ENCODE results near the gene VPS45. TPM values are rescaled to one million over a fixed set of nuclear protein-coding genes. Genes with fewer than 3 reads are reported as not detected.
"Not testable (repeated sequence)": the region's sequence is repeated elsewhere in the genome, so short reads cannot be mapped to it uniquely, and the experiment has no call there.

Gene VPS45
- total and polyA plus RNA-seq, 5 experiments from 2014 or later = 21.8 to 39.8 (median 29.9) TPM

DNA sequence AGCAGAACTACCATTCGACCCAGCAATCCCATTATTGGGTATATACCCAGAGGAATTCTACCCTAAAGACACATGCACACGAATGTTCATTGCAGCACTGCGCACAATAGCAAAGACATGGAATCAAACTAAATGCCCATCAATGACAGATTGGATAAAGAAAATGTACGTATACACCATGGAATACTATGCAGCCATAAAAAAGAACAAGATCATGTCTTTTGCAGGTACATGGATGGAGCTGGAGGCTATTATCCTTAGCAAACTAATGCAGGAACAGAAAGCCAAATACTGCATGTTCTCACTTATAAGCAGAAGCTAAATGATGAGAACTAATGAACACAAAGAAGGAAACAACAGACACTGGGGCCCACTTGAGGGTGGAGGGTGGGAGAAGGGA lies 12.1 kb upstream of the VPS45 start:
- H3K4me3 Mint-ChIP-seq, H3K4me1 Mint-ChIP-seq, H3K36me3 Mint-ChIP-seq, ATAC-seq, H3K9me3 Mint-ChIP-seq, DNase-seq, H3K27ac Mint-ChIP-seq, H3K27me3 Mint-ChIP-seq, POLR2A ChIA-PET: not testable (repeated sequence)

DNA sequence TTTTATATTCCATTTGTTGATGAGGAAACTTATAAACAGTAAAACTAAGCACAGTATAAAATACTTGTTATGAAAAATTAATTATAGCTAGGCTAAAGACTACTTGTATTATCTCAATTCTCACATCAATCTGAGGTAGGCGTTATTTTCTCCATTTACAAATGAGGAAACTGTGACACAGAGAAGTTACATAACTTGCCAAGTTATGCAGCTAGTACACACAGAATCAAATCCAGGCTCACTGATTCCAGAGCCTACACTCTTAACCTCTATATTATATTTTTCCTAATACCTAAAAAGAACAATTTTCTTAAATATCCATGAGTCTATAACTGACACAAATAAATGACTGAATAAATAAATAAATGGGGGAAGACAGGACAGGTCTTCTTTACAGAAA lies 11.2 kb upstream of the VPS45 start:
- ATAC-seq (no peak), DNase-seq (no peak)
- H3K4me1 Mint-ChIP-seq = peaks cover 0 to 6% (median 1%) of the 10 kb centered on the region in 4 donors
- peaks cover 0 to 2% (median 0%) of the 10 kb centered on the region in 5 donors for H3K27me3 Mint-ChIP-seq
- H3K27ac Mint-ChIP-seq = no peak overlapping the region
- H3K9me3 Mint-ChIP-seq = no peaks in the 10 kb centered on the region
- POLR2A ChIA-PET = no interaction called here
- H3K4me3 Mint-ChIP-seq = no peak overlapping the region
- no peaks in the 10 kb centered on the region for H3K36me3 Mint-ChIP-seq

GRCh38 chr1:150060260-150060659 lies 7.3 kb upstream of the VPS45 start:
- no peaks in the 10 kb centered on the region for H3K36me3 Mint-ChIP-seq
- no peak overlapping the region for H3K27ac Mint-ChIP-seq
- peaks cover 0 to 3% (median 0%) of the 10 kb centered on the region in 4 donors for H3K4me1 Mint-ChIP-seq
- POLR2A ChIA-PET = interaction anchor here (0.6 kb wide), 1 partner anchor 174 kb away, joined by 3 read pairs; no protein-coding TSS in a partner anchor
- no peaks in the 10 kb centered on the region for H3K9me3 Mint-ChIP-seq
- no peak overlapping the region for H3K4me3 Mint-ChIP-seq
- no peak for ATAC-seq
- no peak for DNase-seq
- no peaks in the 10 kb centered on the region for H3K27me3 Mint-ChIP-seq

DNA sequence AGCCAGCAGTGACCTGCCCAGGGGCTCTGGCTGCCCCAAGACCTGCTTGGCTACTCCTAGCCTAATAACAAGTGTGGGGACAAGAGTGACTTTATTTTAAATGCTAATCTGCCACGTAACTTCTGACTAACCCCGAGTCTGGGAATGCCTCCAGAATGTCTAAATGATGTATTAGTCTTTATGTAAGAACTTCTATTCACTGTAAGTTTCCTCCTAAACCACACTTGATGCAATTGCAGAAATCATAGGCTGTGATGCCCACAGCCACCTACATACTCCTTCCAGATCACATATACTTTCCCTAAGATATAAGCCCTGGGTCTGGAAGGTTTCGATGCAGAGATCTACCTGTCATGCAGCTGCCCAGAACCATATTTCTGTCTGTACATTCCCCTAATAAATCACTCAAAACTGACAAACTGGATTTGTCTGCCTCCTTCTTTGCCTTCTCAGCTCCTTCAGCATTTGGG lies 5.9 kb upstream of the VPS45 start:
- DNase-seq = no peak
- POLR2A ChIA-PET = interaction anchor here (0.6 kb wide), 1 partner anchor 122 kb away, joined by 3 read pairs; no protein-coding TSS in a partner anchor
- Mint-ChIP-seq H3K4me3 (no peak overlapping the region), H3K36me3 (no peaks in the 10 kb centered on the region), H3K9me3 (no peaks in the 10 kb centered on the region), H3K27me3 (no peaks in the 10 kb centered on the region), H3K4me1 (peaks cover 3 to 8% (median 7%) of the 10 kb centered on the region in 4 donors), H3K27ac (no peak overlapping the region)
- ATAC-seq = no peak

DNA sequence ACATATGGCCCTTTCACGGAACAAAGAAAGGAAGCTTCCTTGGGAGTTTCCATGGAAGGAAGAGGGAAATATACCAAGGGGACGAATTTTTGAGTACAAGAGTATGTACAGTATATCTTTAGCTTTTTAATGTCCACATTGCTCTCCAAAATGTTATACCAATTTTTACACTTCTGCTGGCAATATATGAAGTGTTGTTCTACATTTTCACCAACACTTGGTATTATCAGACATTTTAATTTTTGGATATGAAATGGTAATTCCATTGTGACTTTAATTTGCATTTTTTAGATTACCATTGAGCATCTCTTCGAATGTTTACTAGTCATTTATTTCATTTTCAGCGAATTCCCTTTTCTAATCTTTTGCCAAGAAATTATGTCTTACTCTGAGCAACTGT lies 5.5 kb upstream of the VPS45 start:
- no peak for DNase-seq
- H3K27ac Mint-ChIP-seq = no peak overlapping the region

DNA sequence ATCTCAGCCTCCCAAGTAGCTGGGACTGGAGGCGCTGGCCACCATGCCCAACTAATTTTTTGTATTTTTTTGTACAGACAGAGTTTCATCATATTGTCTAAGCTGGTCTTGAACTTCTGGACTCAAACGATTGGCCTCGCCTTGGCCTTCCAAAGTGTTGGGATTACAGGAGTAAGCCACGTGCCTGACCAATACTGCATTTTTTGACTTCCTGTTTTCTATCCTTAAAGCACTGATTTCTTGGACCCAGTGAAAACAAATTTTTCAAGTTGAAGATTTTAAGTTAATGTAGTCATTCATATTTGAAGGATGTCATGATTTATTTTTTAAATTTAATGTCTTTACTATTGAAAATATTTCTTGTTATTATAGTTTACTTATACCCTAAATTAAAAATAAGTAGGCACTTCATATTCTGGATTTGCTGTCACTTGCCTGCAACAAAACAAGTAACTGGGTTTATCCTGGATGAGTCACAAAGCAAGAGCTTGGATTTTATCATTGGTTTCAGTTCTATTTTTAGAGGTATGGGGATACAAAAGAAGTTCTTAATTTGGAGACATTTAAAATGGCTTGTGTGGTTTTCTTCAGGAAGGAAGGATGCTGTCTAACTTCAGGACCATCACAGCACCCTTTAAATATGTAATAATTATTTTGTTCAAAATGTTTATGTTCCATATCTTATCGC lies 2.2 kb upstream of the VPS45 start:
- POLR2A ChIA-PET = interaction anchor here (1.1 to 1.7 kb wide), 2 partner anchors 9 to 178 kb away, joined by 3 to 4 read pairs; a partner anchor contains a TSS
- H3K4me3 Mint-ChIP-seq = peak overlapping the region in 1 of 10 donors; percentile 53

More for the DNA sequence above, 5.5 kb upstream of the VPS45 start:
- no peak for ATAC-seq
- Mint-ChIP-seq H3K4me1 (peaks cover 3 to 12% (median 9%) of the 10 kb centered on the region in 4 donors), H3K36me3 (no peaks in the 10 kb centered on the region), H3K9me3 (no peaks in the 10 kb centered on the region), H3K4me3 (no peak overlapping the region), H3K27me3 (no peaks in the 10 kb centered on the region)
- POLR2A ChIA-PET = interaction anchor here (0.6 kb wide), 1 partner anchor 122 kb away, joined by 3 read pairs; no protein-coding TSS in a partner anchor

GRCh38 chr1:150066328-150066727 lies 1.2 kb upstream of the VPS45 start:
- ATAC-seq (no peak), DNase-seq (no peak)
- POLR2A ChIA-PET = interaction anchor here (2.0 to 2.8 kb wide), 2 partner anchors 138 to 179 kb away, joined by 7 to 13 read pairs; partner anchors contain the start of gene SF3B4
- H3K27ac Mint-ChIP-seq = peak overlapping the region in 6 of 10 donors; percentile 43 to 95 (median 91)
- no peaks in the 10 kb centered on the region for H3K9me3 Mint-ChIP-seq
- H3K4me3 Mint-ChIP-seq = peak overlapping the region; percentile 87 to 97 (median 94)
- no peaks in the 10 kb centered on the region for H3K27me3 Mint-ChIP-seq
- peaks cover 20 to 41% (median 32%) of the 10 kb centered on the region in 4 donors for H3K4me1 Mint-ChIP-seq
- H3K36me3 Mint-ChIP-seq = peaks cover 0 to 10% (median 5%) of the 10 kb centered on the region in 3 donors

More for the DNA sequence above, 2.2 kb upstream of the VPS45 start:
- Mint-ChIP-seq H3K27ac (peak overlapping the region in 2 of 10 donors; percentile 25 to 54), H3K4me1 (peaks cover 20 to 40% (median 32%) of the 10 kb centered on the region in 4 donors), H3K9me3 (no peaks in the 10 kb centered on the region), H3K36me3 (peaks cover 0 to 9% (median 5%) of the 10 kb centered on the region in 3 donors), H3K27me3 (no peaks in the 10 kb centered on the region)
- DNase-seq (no peak), ATAC-seq (no peak)

GRCh38 chr1:150066838-150067183 lies 765 bp upstream of the VPS45 start:
- POLR2A ChIA-PET = interaction anchor here (2.0 to 2.8 kb wide), 2 partner anchors 139 to 180 kb away, joined by 7 to 13 read pairs; partner anchors contain the start of gene SF3B4
- peaks cover 0 to 11% (median 5%) of the 10 kb centered on the region in 3 donors for H3K36me3 Mint-ChIP-seq
- DNase-seq (peak; percentile 6 to 65 (median 19)), ATAC-seq (peak; percentile 29 to 41)
- H3K27me3 Mint-ChIP-seq = no peaks in the 10 kb centered on the region
- H3K9me3 Mint-ChIP-seq = no peaks in the 10 kb centered on the region
- peak overlapping the region; percentile 88 to 96 (median 94) for H3K27ac Mint-ChIP-seq
- H3K4me1 Mint-ChIP-seq = peaks cover 20 to 41% (median 32%) of the 10 kb centered on the region in 4 donors
- H3K4me3 Mint-ChIP-seq = peak overlapping the region; percentile 87 to 97 (median 94)

DNA sequence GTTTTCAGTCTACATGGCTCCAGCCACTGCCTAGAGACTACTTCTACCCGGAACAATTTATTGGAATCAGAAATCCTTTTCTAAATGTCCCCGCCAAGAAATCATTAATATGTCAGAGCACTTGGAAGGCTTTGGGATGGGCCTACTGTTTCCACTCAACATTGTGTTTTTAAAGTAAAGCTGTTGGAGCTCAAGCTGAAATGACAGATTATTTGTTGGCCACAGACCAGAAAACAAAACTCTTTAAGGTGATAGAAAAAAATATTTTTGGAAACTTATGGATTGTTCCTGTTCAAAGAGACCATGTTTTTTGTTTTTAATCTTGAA lies 496 bp downstream of the VPS45 start:
- no peak for DNase-seq
- POLR2A ChIA-PET = interaction anchor here (0.6 to 2.8 kb wide), 9 partner anchors 58 to 292 kb away, joined by 3 to 13 read pairs (median 5); partner anchors contain the start of genes OTUD7B, PLEKHO1 and SF3B4
- no peak for ATAC-seq
- H3K4me3 Mint-ChIP-seq = peak overlapping the region; percentile 87 to 97 (median 94)
- H3K4me1 Mint-ChIP-seq = peaks cover 22 to 43% (median 35%) of the 10 kb centered on the region in 4 donors
- H3K36me3 Mint-ChIP-seq = peaks cover 0 to 24% (median 9%) of the 10 kb centered on the region in 3 donors
- H3K27ac Mint-ChIP-seq = peak overlapping the region; percentile 88 to 96 (median 94)
- H3K9me3 Mint-ChIP-seq = no peaks in the 10 kb centered on the region
- H3K27me3 Mint-ChIP-seq = no peaks in the 10 kb centered on the region

DNA sequence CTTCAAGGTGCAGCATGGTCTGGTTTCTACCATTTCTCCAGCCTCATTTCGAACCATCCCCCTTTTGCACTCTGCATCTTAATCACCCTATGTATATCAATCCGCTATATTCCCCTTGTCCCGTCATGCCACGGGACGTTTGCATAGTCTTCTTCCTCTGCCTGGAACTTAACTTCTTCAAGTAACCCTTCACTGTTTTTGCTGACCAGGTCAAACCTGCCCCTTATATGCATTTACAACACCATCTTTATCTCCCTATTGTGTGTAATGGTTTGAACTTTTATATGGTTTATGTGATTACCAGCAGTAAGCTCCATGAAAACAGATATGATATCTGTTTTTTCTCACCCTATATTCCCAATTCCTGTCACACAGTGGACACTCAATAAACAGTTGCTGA lies 2.3 kb downstream of the VPS45 start:
- H3K27me3 Mint-ChIP-seq = no peaks in the 10 kb centered on the region
- H3K9me3 Mint-ChIP-seq = no peaks in the 10 kb centered on the region
- H3K4me1 Mint-ChIP-seq = peaks cover 20 to 49% (median 35%) of the 10 kb centered on the region in 4 donors
- H3K36me3 Mint-ChIP-seq = peaks cover 2 to 34% (median 9%) of the 10 kb centered on the region in 3 donors
- H3K4me3 Mint-ChIP-seq = peak overlapping the region in 2 of 10 donors; percentile 7 to 42
- peak overlapping the region in 6 of 10 donors; percentile 3 to 75 (median 26) for H3K27ac Mint-ChIP-seq
- ATAC-seq (no peak), DNase-seq (no peak)
- POLR2A ChIA-PET = no interaction called here

GRCh38 chr1:150072959-150073358 lies 5.4 kb downstream of the VPS45 start:
- Mint-ChIP-seq H3K36me3 (peaks cover 15 to 55% (median 19%) of the 10 kb centered on the region in 3 donors), H3K9me3 (no peaks in the 10 kb centered on the region), H3K27ac (peak overlapping the region in 6 of 10 donors; percentile 2 to 84 (median 30)), H3K27me3 (no peaks in the 10 kb centered on the region), H3K4me3 (peak overlapping the region in 1 of 10 donors; percentile 7), H3K4me1 (peaks cover 18 to 33% (median 27%) of the 10 kb centered on the region in 4 donors)
- peak in 3 of 10 donors; percentile 41 to 50 (median 47) for DNase-seq
- POLR2A ChIA-PET = interaction anchor here (0.6 to 3.1 kb wide), 9 partner anchors 77 to 251 kb away, joined by 3 to 26 read pairs (median 4); partner anchors contain the start of gene PLEKHO1
- ATAC-seq = peak; percentile 74

DNA sequence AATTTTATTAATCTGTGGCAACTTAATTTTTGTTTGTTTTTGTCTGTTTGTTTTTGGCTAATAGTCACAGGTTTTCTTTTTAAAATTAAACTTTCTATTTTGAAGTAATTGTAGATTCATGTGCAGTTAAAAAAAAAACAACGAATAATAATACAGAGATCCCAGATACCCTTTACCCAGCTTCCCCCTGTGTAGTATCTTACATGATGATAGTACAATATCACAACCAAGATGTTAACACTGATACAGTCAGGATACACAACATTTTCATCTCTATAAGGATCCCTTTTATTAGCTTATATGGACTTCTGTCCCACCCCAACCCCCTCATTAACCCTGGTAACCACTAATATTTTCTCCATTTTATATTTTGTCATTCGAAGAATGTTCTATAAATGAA lies 5.9 kb downstream of the VPS45 start:
- Mint-ChIP-seq H3K27me3 (no peaks in the 10 kb centered on the region), H3K9me3 (no peaks in the 10 kb centered on the region), H3K4me3 (no peak overlapping the region), H3K27ac (peak overlapping the region in 1 of 10 donors; percentile 20), H3K36me3 (peaks cover 16 to 60% (median 20%) of the 10 kb centered on the region in 3 donors), H3K4me1 (peaks cover 13 to 27% (median 21%) of the 10 kb centered on the region in 4 donors)
- DNase-seq = no peak
- ATAC-seq = no peak
- POLR2A ChIA-PET = interaction anchor here (0.6 to 3.1 kb wide), 12 partner anchors 8 to 251 kb away, joined by 3 to 26 read pairs (median 4); partner anchors contain the start of gene PLEKHO1

- Mint-ChIP-seq H3K27ac (no peak overlapping the region), H3K9me3 (no peaks in the 10 kb centered on the region), H3K36me3 (peaks cover 15 to 59% (median 24%) of the 10 kb centered on the region in 3 donors), H3K27me3 (no peaks in the 10 kb centered on the region), H3K4me1 (peaks cover 2 to 17% (median 6%) of the 10 kb centered on the region in 4 donors), H3K4me3 (no peak overlapping the region)
- ATAC-seq (no peak), DNase-seq (no peak)
- POLR2A ChIA-PET = interaction anchor here (1.0 to 1.7 kb wide), 2 partner anchors 85 to 86 kb away, joined by 3 to 5 read pairs; no protein-coding TSS in a partner anchor
These were observed 8.5 kb downstream of the VPS45 start for GRCh38 chr1:150076066-150076465.

Data from naive thymus-derived CD8-positive, alpha-beta T cell (primary cell).